Thoracic aorta (tissue), 2 donors: ENCODE data around the gene TSPAN11. TPM values are rescaled to one million over a fixed set of nuclear protein-coding genes. Genes with fewer than 3 reads are reported as not detected.

ENCODE experiments used
- ATAC-seq: fragments of 150-250 bp; one replicate; pipeline ENCODE4 v1.8.0; 2017; ENCODE audit warnings: low read depth; ENCODE audit not compliant: insufficient number of reproducible peaks, low FRiP score
- DNase-seq: peaks from one replicate; pipeline ENCODE4 v3.0.0-alpha.2; 2020; ENCODE audit warnings: low spot score
- H3K27ac ChIP-seq, 2 donors: fragments of 200-600 bp; sonication (generic); 1 replicate in 1 of 2; 2 replicates in 1 of 2; pipeline ENCODE4 v1.5.1; 2016; ENCODE audit warnings: mild to moderate bottlenecking in 2 of 2, moderate library complexity in 2 of 2
- H3K27me3 ChIP-seq: fragments of 200-600 bp; sonication (generic); replicated peaks from 2 replicates; pipeline ENCODE4 v1.6.0; 2016; ENCODE audit warnings: mild to moderate bottlenecking; ENCODE audit not compliant: insufficient read depth
- H3K36me3 ChIP-seq: fragments of 200-600 bp; sonication (generic); one replicate; pipeline ENCODE4 v1.5.1; 2016
- H3K4me1 ChIP-seq, 2 donors: fragments of 200-600 bp; sonication (generic); 1 replicate in 1 of 2; 2 replicates in 1 of 2; pipeline versions ENCODE4 v1.5.1 to v1.6.0; 2016; ENCODE audit warnings: low read depth in 2 of 2, mild to moderate bottlenecking in 1 of 2; ENCODE audit not compliant: control insufficient read depth in 1 of 2
- H3K4me3 ChIP-seq: fragments of 200-600 bp; sonication (generic); 2 replicates; pipeline ENCODE4 v1.5.1; 2016; ENCODE audit warnings: mild to moderate bottlenecking
- H3K9me3 ChIP-seq: fragments of 200-600 bp; sonication (generic); 2 replicates; pipeline ENCODE4 v1.5.1; 2016
- CTCF ChIP-seq: fragments of 200-600 bp; sonication (generic); IDR thresholded peaks from one replicate; pipeline ENCODE4 v1.5.1; 2019; ENCODE audit warnings: antibody characterized with exemption
- total RNA-seq, 2 donors: library from RNA; depleted of rRNA; stranded (reverse); fragments of >200 nt; gene quantifications; one replicate each; pipeline versions ENCODE4 v1.1.0 to v1.2.3, GENCODE V29; 2016

TSPAN11 gene
- total RNA-seq, 2 donors from 2014 or later: 0.41 to 3.0 TPM

DNA sequence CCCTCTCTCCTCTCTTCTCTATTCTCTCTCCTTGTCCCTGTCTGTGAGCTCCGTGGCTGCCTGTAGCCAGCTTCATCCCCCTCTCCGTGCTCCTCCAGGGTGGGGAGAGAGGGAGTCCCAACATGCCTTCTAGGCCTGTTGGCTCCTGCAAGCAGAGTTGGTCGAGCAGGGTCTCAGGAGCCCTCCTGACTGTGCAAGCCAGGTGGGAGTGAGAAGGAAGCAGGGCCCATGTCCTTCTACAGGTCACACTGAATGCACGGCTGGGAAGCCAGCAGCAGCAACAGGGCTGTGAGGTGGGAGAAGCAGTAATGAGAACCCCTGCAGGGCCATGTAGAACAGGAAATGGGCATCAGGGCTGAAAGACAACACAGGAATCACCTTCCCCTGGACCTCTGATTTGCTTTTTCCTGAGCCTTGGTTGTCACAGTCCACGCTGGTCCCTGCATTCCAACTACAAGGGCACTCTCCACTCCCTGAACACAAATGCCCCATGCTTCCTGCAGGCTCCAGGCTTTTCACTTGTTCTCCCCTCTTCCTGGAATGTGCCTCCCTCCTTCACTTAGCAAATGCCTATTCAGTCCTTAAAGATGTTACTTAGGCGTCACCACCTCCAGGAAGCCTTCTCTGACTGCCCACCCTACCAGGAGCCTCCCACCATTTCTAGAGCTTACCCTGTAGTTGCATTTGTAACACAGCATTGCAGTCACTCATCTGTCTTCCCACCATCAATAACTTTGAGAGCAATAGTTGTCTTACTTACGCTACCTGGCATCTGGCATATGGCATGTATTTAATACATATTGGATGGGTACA is 51.2 kb downstream of the TSPAN11 start:
- ATAC-seq: no peak
- DNase-seq: no peak
- no peaks in the 10 kb centered on the region for H3K36me3 ChIP-seq
- H3K27me3 ChIP-seq: no peaks in the 10 kb centered on the region
- no peak overlapping the region for H3K27ac ChIP-seq
- H3K9me3 ChIP-seq: no peaks in the 10 kb centered on the region
- no peak overlapping the region for H3K4me3 ChIP-seq
- no peak for TF ChIP-seq CTCF
- H3K4me1 ChIP-seq: no peaks in the 10 kb centered on the region

GRCh38 chr12:30978639-30979038 is 52.1 kb downstream of the TSPAN11 start:
- Histone ChIP-seq H3K4me1 (no peaks in the 10 kb centered on the region), H3K27ac (no peak overlapping the region), H3K36me3 (no peaks in the 10 kb centered on the region), H3K4me3 (no peak overlapping the region), H3K9me3 (no peaks in the 10 kb centered on the region), H3K27me3 (no peaks in the 10 kb centered on the region)
- TF ChIP-seq CTCF: no peak
- ATAC-seq (no peak), DNase-seq (no peak)

DNA sequence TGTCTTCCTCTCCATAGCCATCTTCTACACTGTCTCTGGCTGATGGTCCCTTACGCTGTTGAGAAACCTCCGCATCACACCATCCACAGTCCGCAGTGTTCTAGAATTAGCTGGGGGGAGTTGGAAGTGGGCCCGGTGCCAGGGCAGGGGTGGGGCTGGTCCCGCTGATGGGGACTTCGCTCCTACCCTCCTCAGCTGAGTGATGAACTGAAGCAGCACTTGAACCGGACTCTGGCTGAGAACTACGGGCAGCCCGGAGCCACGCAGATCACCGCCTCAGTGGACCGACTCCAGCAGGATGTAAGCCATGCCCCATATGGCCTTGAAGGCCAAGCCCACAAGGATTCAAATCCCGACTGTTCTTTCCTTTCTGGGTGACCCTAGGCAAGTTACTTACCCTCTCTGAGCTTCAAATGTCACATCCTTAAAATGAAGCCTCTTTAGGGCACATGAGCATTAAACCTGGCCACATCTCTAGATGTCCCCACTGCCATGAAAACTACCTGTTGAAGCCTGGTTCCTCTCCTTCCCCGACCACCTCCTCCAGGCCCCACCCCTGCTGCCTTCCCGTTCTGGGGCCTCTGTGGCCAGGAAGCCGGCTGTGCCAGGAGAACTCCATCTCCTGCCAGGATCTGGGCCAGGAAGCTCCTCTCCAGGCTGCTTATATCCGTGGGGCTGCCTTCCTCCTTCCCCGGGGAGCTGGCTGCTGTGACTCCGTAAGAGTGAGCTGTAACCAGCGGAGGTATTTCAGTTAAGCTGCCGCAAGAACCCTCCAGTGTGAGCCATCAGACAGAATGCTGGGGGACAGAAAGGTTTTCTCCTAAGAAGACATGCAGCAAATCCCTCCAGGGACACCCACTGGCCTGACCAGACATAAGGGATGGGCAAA is 53.1 kb downstream of the TSPAN11 start:
- Histone ChIP-seq H3K27me3 (no peaks in the 10 kb centered on the region), H3K9me3 (no peaks in the 10 kb centered on the region), H3K36me3 (no peaks in the 10 kb centered on the region), H3K27ac (no peak overlapping the region), H3K4me3 (no peak overlapping the region), H3K4me1 (no peaks in the 10 kb centered on the region)
- no peak for TF ChIP-seq CTCF
- ATAC-seq (no peak), DNase-seq (no peak)

- Histone ChIP-seq H3K4me3 (no peak overlapping the region), H3K36me3 (no peaks in the 10 kb centered on the region), H3K9me3 (no peaks in the 10 kb centered on the region), H3K4me1 (no peaks in the 10 kb centered on the region), H3K27ac (no peak overlapping the region), H3K27me3 (no peaks in the 10 kb centered on the region)
- DNase-seq (no peak), ATAC-seq (no peak)
- no peak for TF ChIP-seq CTCF
These were observed 54.6 kb downstream of the TSPAN11 start for GRCh38 chr12:30980955-30981662.

- Histone ChIP-seq H3K4me1 (no peaks in the 10 kb centered on the region), H3K36me3 (no peaks in the 10 kb centered on the region), H3K9me3 (no peaks in the 10 kb centered on the region), H3K27ac (no peak overlapping the region), H3K4me3 (no peak overlapping the region), H3K27me3 (no peaks in the 10 kb centered on the region)
- ATAC-seq (no peak), DNase-seq (no peak)
- TF ChIP-seq CTCF: no peak
These were observed 55.9 kb downstream of the TSPAN11 start for GRCh38 chr12:30982413-30982812.
